ENCODE measurements around the gene LILRB1. TPM values are rescaled to one million over a fixed set of nuclear protein-coding genes. Genes with fewer than 3 reads are reported as not detected.
"Not testable (repeated sequence)": the region's sequence is repeated elsewhere in the genome, so short reads cannot be mapped to it uniquely, and the experiment has no call there.

Gene LILRB1
- total RNA-seq, 2 experiments from 2014 or later = 0.91 to 0.92 TPM

- no peaks in the 10 kb centered on the region for H3K4me1 Mint-ChIP-seq (ENCODE audit: low read depth)
- ATAC-seq (no peak), DNase-seq (no peak)
- H3K9me3 Mint-ChIP-seq (ENCODE audit: insufficient read depth) = no peaks in the 10 kb centered on the region
- H3K27ac Mint-ChIP-seq = no peak overlapping the region
- peaks cover 13% of the 10 kb centered on the region for H3K27me3 Mint-ChIP-seq (ENCODE audit: low read depth)
- no peaks in the 10 kb centered on the region for H3K36me3 Mint-ChIP-seq (ENCODE audit: low read depth)
- POLR2A ChIA-PET = no interaction called here
- CTCF ChIA-PET = no interaction called here
- H3K4me3 Mint-ChIP-seq = no peak overlapping the region
These were observed 21.5 kb upstream of the LILRB1 start for GRCh38 chr19:54608792-54609191.

- H3K27me3 Mint-ChIP-seq (ENCODE audit: low read depth) = peaks cover 10% of the 10 kb centered on the region
- DNase-seq = no peak
- H3K4me3 Mint-ChIP-seq = no peak overlapping the region
- no peaks in the 10 kb centered on the region for H3K4me1 Mint-ChIP-seq (ENCODE audit: low read depth)
- CTCF ChIA-PET = no interaction called here
- no peak overlapping the region for H3K27ac Mint-ChIP-seq
- no peak for ATAC-seq
- POLR2A ChIA-PET = no interaction called here
- H3K36me3 Mint-ChIP-seq (ENCODE audit: low read depth) = no peaks in the 10 kb centered on the region
- no peaks in the 10 kb centered on the region for H3K9me3 Mint-ChIP-seq (ENCODE audit: insufficient read depth)
These were observed 20.9 kb upstream of the LILRB1 start for GRCh38 chr19:54609356-54609791.

GRCh38 chr19:54612428-54612827 lies 17.9 kb upstream of the LILRB1 start:
- H3K27me3 Mint-ChIP-seq (ENCODE audit: low read depth) = peaks cover 14% of the 10 kb centered on the region
- no peak for ATAC-seq
- H3K4me3 Mint-ChIP-seq = no peak overlapping the region
- CTCF ChIA-PET = no interaction called here
- no peaks in the 10 kb centered on the region for H3K36me3 Mint-ChIP-seq (ENCODE audit: low read depth)
- POLR2A ChIA-PET = no interaction called here
- DNase-seq = no peak
- peaks cover 8% of the 10 kb centered on the region for H3K4me1 Mint-ChIP-seq (ENCODE audit: low read depth)
- no peaks in the 10 kb centered on the region for H3K9me3 Mint-ChIP-seq (ENCODE audit: insufficient read depth)
- no peak overlapping the region for H3K27ac Mint-ChIP-seq

- ChIA-PET POLR2A (no interaction called here), CTCF (no interaction called here)
- Mint-ChIP-seq H3K36me3 (ENCODE audit: low read depth) (no peaks in the 10 kb centered on the region), H3K27me3 (ENCODE audit: low read depth) (peaks cover 17% of the 10 kb centered on the region), H3K4me1 (ENCODE audit: low read depth) (peaks cover 8% of the 10 kb centered on the region), H3K27ac (no peak overlapping the region), H3K4me3 (no peak overlapping the region), H3K9me3 (ENCODE audit: insufficient read depth) (no peaks in the 10 kb centered on the region)
- DNase-seq (no peak), ATAC-seq (no peak)
These were observed 15.6 kb upstream of the LILRB1 start for GRCh38 chr19:54614726-54615125.

- no peak for DNase-seq
- POLR2A ChIA-PET = no interaction called here
- ATAC-seq = no peak
- Mint-ChIP-seq H3K27me3 (ENCODE audit: low read depth) (peaks cover 17% of the 10 kb centered on the region), H3K36me3 (ENCODE audit: low read depth) (no peaks in the 10 kb centered on the region), H3K27ac (no peak overlapping the region), H3K9me3 (ENCODE audit: insufficient read depth) (no peaks in the 10 kb centered on the region), H3K4me3 (no peak overlapping the region), H3K4me1 (ENCODE audit: low read depth) (peaks cover 8% of the 10 kb centered on the region)
- CTCF ChIA-PET = no interaction called here
These were observed 14.2 kb upstream of the LILRB1 start for GRCh38 chr19:54616057-54616456.

- ChIA-PET CTCF (interaction anchor here (0.7 kb wide), 1 partner anchor 57 kb away, joined by 3 read pairs; no protein-coding TSS in a partner anchor), POLR2A (interaction anchor here (0.6 kb wide), 1 partner anchor 80 kb away, joined by 3 read pairs; no protein-coding TSS in a partner anchor)
- peaks cover 25% of the 10 kb centered on the region for H3K27me3 Mint-ChIP-seq (ENCODE audit: low read depth)
- H3K36me3 Mint-ChIP-seq (ENCODE audit: low read depth) = no peaks in the 10 kb centered on the region
- no peak overlapping the region for H3K4me3 Mint-ChIP-seq
- H3K9me3 Mint-ChIP-seq (ENCODE audit: insufficient read depth) = no peaks in the 10 kb centered on the region
- DNase-seq (no peak), ATAC-seq (no peak)
- H3K4me1 Mint-ChIP-seq (ENCODE audit: low read depth) = peaks cover 8% of the 10 kb centered on the region
- H3K27ac Mint-ChIP-seq = no peak overlapping the region
These were observed 13.3 kb upstream of the LILRB1 start for GRCh38 chr19:54616821-54617560.

- no peaks in the 10 kb centered on the region for H3K9me3 Mint-ChIP-seq (ENCODE audit: insufficient read depth)
- no peak for DNase-seq
- H3K27me3 Mint-ChIP-seq (ENCODE audit: low read depth) = peaks cover 32% of the 10 kb centered on the region
- ChIA-PET POLR2A (no interaction called here), CTCF (interaction anchor here (0.9 kb wide), 1 partner anchor 53 kb away, joined by 3 read pairs; no protein-coding TSS in a partner anchor)
- H3K27ac Mint-ChIP-seq = no peak overlapping the region
- H3K36me3 Mint-ChIP-seq (ENCODE audit: low read depth) = no peaks in the 10 kb centered on the region
- peaks cover 8% of the 10 kb centered on the region for H3K4me1 Mint-ChIP-seq (ENCODE audit: low read depth)
- H3K4me3 Mint-ChIP-seq = no peak overlapping the region
- no peak for ATAC-seq
These were observed 9.8 kb upstream of the LILRB1 start for GRCh38 chr19:54620464-54620863.

GRCh38 chr19:54622431-54622830 lies 7.9 kb upstream of the LILRB1 start:
- ATAC-seq (no peak), DNase-seq (no peak)
- CTCF ChIA-PET = interaction anchor here (0.7 kb wide), 1 partner anchor 143 kb away, joined by 3 read pairs; no protein-coding TSS in a partner anchor
- Mint-ChIP-seq H3K27me3 (ENCODE audit: low read depth) (peaks cover 27% of the 10 kb centered on the region), H3K9me3 (ENCODE audit: insufficient read depth) (no peaks in the 10 kb centered on the region), H3K36me3 (ENCODE audit: low read depth) (no peaks in the 10 kb centered on the region), H3K4me1 (ENCODE audit: low read depth) (no peaks in the 10 kb centered on the region), H3K4me3 (no peak overlapping the region), H3K27ac (no peak overlapping the region)
- POLR2A ChIA-PET = no interaction called here

GRCh38 chr19:54624234-54624633 lies 6.0 kb upstream of the LILRB1 start:
- not testable (repeated sequence) for ATAC-seq

GRCh38 chr19:54624934-54625730 lies 5.2 kb upstream of the LILRB1 start:
- CTCF ChIA-PET; H3K27ac Mint-ChIP-seq; H3K36me3 Mint-ChIP-seq (ENCODE audit: low read depth); ATAC-seq; DNase-seq; H3K4me1 Mint-ChIP-seq (ENCODE audit: low read depth); H3K9me3 Mint-ChIP-seq (ENCODE audit: insufficient read depth); H3K4me3 Mint-ChIP-seq; POLR2A ChIA-PET: not testable (repeated sequence)
- peaks cover 32% of the 10 kb centered on the region for H3K27me3 Mint-ChIP-seq (ENCODE audit: low read depth)

More at GRCh38 chr19:54624234-54624633, 6.0 kb upstream of the LILRB1 start:
- H3K9me3 Mint-ChIP-seq (ENCODE audit: insufficient read depth); DNase-seq; H3K4me3 Mint-ChIP-seq; H3K36me3 Mint-ChIP-seq (ENCODE audit: low read depth); CTCF ChIA-PET; POLR2A ChIA-PET; H3K27ac Mint-ChIP-seq; H3K4me1 Mint-ChIP-seq (ENCODE audit: low read depth): not testable (repeated sequence)
- peaks cover 26% of the 10 kb centered on the region for H3K27me3 Mint-ChIP-seq (ENCODE audit: low read depth)

- peaks cover 2% of the 10 kb centered on the region for H3K4me1 Mint-ChIP-seq (ENCODE audit: low read depth)
- H3K27ac Mint-ChIP-seq = no peak overlapping the region
- ChIA-PET CTCF (interaction anchor here (1.1 kb wide), 1 partner anchor 61 kb away, joined by 3 read pairs; no protein-coding TSS in a partner anchor), POLR2A (no interaction called here)
- no peaks in the 10 kb centered on the region for H3K9me3 Mint-ChIP-seq (ENCODE audit: insufficient read depth)
- no peak overlapping the region for H3K4me3 Mint-ChIP-seq
- ATAC-seq (no peak), DNase-seq (no peak)
- H3K27me3 Mint-ChIP-seq (ENCODE audit: low read depth) = peaks cover 30% of the 10 kb centered on the region
- H3K36me3 Mint-ChIP-seq (ENCODE audit: low read depth) = no peaks in the 10 kb centered on the region
These were observed 3.5 kb upstream of the LILRB1 start for GRCh38 chr19:54626757-54627156.

GRCh38 chr19:54627912-54628311 lies 2.4 kb upstream of the LILRB1 start:
- CTCF ChIA-PET = interaction anchor here (1.1 kb wide), 1 partner anchor 62 kb away, joined by 3 read pairs; no protein-coding TSS in a partner anchor
- H3K27ac Mint-ChIP-seq; H3K4me3 Mint-ChIP-seq; H3K4me1 Mint-ChIP-seq (ENCODE audit: low read depth); DNase-seq; H3K36me3 Mint-ChIP-seq (ENCODE audit: low read depth); POLR2A ChIA-PET; H3K9me3 Mint-ChIP-seq (ENCODE audit: insufficient read depth); ATAC-seq: not testable (repeated sequence)
- H3K27me3 Mint-ChIP-seq (ENCODE audit: low read depth) = peaks cover 20% of the 10 kb centered on the region

Data from activated CD8-positive, alpha-beta T cell treated with anti-CD3 and anti-CD28 coated beads, Interleukin-2, amount 10 ng/mL, durations not matched to agents 7 days and 5 days (primary cell).